ENCODE measurements around the gene CKS1B.
A peak's percentile ranks its signal among the peaks of the same experiment; 100 is the strongest.

Gene CKS1B

GRCh38 chr1:154945962-154946850 lies 28.3 kb upstream of the CKS1B start:
- DNase-seq = no peak

GRCh38 chr1:154948079-154948478 lies 26.4 kb upstream of the CKS1B start:
- DNase-seq = no peak

- peak; percentile 79 for DNase-seq
These were observed 22.4 kb upstream of the CKS1B start for GRCh38 chr1:154951901-154952657.

GRCh38 chr1:154952664-154953063 lies 21.8 kb upstream of the CKS1B start:
- DNase-seq = no peak

- DNase-seq = no peak
These were observed 20.9 kb upstream of the CKS1B start for GRCh38 chr1:154953611-154954038.

GRCh38 chr1:154954541-154954940 lies 19.9 kb upstream of the CKS1B start:
- no peak for DNase-seq

- peak; percentile 83 for DNase-seq
These were observed 19.3 kb upstream of the CKS1B start for GRCh38 chr1:154955039-154955717.

GRCh38 chr1:154955718-154956543 lies 18.6 kb upstream of the CKS1B start, which contains the start of gene PBXIP1:
TSS of gene PBXIP1 (minus strand) at chr1:154956099. CDS start at chr1:154953721, 2,378 bp downstream.
- peak; percentile 76 for DNase-seq

- DNase-seq = no peak
These were observed 17.9 kb upstream of the CKS1B start for GRCh38 chr1:154956544-154956941.

GRCh38 chr1:154957091-154957657 lies 17.3 kb upstream of the CKS1B start:
- no peak for DNase-seq

- DNase-seq = no peak
These were observed 16.4 kb upstream of the CKS1B start for GRCh38 chr1:154958036-154958435.

- no peak for DNase-seq
These were observed 15.6 kb upstream of the CKS1B start for GRCh38 chr1:154958681-154959425.

GRCh38 chr1:154959426-154959780 lies 15.1 kb upstream of the CKS1B start:
- no peak for DNase-seq

GRCh38 chr1:154960446-154961136 lies 13.9 kb upstream of the CKS1B start:
- DNase-seq = no peak

- peak; percentile 91 for DNase-seq
These were observed 13.0 kb upstream of the CKS1B start, which contains the start of gene PYGO2 for GRCh38 chr1:154961207-154962155. TSS of gene PYGO2 (minus strand) at chr1:154961782. CDS start at chr1:154961576, 206 bp downstream.

- DNase-seq = no peak
These were observed 12.2 kb upstream of the CKS1B start for GRCh38 chr1:154962156-154962749.

GRCh38 chr1:154962795-154963330 lies 11.6 kb upstream of the CKS1B start:
- no peak for DNase-seq

GRCh38 chr1:154963643-154964042 lies 10.8 kb upstream of the CKS1B start:
- DNase-seq = no peak

- DNase-seq = no peak
These were observed 10.1 kb upstream of the CKS1B start for GRCh38 chr1:154964359-154964758.
